Measurements from ENCODE around the gene HYCC1.
"Not testable (repeated sequence)": the region's sequence is repeated elsewhere in the genome, so short reads cannot be mapped to it uniquely, and the experiment has no call there.

Gene HYCC1

DNA sequence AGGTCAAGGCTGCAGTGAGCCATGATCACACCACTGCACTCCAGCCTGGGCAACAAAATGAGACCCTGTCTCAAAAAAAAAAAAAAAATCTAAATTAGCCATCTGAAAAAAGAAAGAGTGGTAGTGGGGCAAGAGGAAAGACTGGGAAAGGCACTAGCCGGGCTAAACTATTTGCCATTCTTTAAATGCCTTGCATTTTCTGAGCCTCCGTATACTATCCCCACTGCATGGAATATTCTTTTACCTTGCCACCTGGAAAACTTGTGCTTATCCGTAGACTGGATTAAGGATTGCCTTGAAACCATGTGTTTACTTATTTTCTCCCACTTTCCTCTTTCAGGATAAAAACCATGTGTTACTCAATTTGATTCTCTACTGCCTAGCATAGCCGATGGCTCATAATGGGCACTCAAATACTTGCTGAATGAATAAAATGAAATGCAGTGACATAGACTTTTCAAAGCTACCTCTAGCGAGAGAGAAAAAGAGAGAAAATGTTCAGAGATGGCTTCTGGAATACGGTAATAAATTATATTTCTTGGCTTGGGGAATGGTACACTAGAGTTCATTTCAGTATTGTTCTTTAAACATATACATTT, 30.6 kb downstream of the HYCC1 start:
- DNase-seq: no peak

DNA sequence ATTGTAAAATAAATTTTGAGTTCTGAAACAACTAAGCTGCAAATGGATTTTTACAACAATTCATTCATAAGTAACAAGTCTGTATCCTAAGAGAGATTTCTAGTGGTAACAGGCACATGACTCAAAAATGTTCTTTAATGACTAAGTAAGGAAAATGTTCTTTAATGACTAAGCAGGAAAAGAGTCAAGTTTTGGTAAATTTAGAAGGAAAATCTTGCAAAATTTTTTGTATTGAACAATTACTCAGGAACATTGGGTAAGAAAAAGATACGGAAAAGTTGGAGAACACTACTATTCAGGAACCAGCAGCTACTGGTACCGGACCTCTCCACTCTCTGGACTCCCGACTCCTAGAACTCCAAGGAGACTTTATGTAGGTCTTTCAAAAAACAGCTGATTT, 33.5 kb downstream of the HYCC1 start:
- DNase-seq: no peak

DNA sequence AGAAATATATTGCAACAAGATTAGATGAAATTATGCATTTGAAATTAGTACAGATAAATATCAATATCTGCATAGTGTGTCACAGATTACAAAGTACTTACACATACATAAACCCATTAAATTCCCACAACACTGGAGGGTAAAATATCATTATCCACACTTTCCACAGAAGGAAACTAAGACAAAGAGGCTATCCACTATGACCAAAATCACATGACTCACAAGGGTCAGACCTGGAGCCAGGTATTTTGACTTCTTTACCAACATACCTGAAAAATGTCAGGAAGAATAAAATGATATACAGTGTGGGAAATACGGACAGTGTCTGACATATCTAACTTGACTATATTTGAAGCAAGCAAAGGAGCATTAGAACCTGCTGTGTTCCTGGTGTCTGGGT, 34.1 kb downstream of the HYCC1 start:
- DNase-seq: no peak

DNA sequence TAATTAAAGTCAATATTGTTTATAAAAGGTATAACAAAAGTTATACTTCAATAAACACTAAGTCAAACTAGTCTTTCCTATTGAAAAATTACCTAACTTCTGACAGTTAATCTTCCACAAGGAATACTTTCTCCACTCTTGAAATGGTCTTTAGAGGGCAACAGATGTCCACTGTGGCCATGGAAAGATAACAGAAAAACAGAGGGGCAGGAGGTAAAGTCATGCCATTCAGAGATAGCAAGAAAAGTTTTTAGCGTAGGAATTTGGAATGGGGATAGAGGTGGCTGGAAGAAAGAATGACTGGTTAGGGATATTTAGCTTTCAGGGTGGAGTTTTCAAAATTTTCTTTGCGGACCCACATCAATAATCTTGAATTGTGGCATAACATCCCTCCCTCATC, 34.7 kb downstream of the HYCC1 start:
- DNase-seq: no peak

DNA sequence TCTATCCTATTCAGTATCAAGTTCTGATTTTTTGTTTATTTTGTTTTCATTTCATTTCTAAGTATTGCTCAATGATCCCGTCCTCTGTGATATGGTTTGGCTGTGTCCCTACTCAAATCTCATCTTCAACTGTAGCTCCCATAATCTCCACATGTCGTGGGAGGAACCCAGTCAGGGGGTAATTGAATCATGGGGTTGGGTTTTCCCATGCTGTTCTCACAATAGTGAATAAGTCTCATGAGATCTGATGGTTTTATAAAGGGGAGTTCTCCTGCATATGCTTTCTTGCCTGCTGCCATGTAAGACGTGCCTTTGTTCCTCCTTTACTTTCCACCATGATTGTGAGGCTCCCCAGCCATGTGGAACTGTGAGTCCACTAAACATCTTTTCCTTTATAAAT, 39.3 kb downstream of the HYCC1 start:
- DNase-seq: not testable (repeated sequence)

DNA sequence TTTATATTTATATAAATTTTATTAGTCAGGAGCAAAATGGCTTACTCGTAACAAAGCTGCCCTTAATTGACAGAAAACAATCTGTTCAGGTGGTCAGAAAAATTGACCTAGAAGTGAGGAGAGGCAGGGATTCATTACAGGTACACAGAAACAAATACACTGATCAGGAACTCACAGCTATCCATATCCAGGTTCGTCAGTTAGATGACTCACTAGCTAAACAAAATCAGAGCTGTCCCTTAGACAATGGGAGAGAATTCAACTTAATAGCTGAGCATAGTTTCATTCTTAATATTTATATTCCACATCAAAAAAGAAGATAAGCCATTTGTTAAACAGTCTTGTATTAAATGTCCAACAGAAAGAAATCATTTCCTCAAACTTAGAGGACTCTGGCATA, 41.7 kb downstream of the HYCC1 start:
- DNase-seq: no peak

DNA sequence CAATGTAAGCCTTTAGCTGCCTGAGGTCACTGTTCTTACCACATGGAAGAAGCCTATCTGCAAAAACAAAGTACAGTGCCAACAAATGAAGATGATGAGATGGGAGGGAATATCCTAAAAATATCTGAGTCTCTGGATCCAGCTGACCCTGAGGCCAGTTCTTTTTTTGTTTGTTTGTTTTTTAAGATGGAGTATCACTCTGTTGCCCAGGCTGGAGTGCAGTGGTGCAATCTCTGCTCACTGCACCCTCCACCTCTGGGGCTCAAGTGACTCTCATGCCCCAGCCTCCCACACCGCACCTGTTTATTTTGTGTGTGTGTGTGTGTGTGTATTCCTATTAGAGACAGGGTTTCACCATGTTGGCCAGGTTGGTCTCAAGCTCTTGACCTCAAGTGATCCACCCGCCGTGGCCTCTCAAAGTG, 44.9 kb downstream of the HYCC1 start:
- no peak for DNase-seq
